NCI-H82 treated with DMSO at 0.1 percent for 48 hours (cell line): ENCODE results near the gene ZNF764.

Experiments used
- DNase-seq: peaks from one replicate; lab custom pipeline; 2025; ENCODE audit not compliant: unreplicated experiment; lab: John Stamatoyannopoulos, UW

Gene ZNF764

DNA sequence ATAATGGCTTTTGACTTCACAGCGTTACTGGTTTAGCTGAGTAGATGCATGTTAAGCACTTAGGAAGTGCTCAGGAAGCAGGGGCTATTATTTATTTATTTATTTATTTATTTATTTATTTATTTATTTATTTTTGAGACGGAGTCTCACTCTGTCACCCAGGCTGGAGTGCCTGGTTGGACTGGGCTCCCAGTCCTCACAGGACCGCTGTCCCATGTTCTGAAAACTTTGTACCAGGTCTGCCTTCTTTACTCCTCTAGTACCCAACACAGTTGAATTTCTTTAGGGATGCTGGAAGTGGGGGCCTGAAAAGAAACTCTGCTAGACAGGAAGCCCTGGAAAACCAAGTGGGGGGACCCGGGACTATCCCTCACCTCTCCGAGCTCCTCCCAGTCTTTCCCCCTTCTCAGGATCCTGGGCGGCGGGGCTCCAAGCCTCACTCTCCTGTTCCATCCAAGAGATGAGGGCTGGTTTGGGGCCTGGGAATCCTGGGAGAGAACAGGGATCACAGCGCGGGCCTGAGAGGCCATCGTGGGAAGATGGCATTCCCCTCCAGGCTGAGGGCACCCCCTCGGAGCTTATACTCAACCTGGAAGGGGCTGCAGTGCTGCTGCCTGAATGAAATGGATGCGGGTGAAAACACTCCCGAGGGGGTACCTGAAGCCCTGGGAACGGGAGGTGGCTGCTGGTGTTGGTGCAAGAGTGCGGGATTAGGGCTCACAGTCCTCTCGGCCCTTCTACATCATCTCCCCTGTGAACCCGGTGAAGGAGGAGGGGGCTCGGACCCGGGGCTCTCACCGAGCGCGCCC, 12.7 kb upstream of the ZNF764 start:
- DNase-seq: no peak

GRCh38 chr16:30569746-30570635, 11.8 kb upstream of the ZNF764 start:
- no peak for DNase-seq

DNA sequence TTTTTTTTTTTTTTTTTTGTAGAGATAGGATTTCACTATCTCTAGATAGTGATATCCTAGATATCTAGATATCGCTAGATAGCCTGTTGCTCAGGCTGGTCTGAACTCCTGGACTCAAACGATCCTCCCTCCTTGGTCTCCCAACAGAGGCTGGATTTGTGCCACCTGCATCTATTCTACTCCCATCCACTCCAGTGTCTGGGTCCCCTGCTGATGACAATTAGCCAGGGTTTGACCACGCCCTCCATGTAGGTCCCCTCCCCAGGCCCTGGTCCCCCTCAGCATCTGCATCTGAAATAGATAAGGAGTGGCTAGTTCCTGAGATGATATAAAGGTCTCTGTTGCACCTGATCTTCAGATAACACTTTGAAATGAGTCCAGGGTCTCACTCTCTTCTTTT, 11.1 kb upstream of the ZNF764 start:
- DNase-seq: no peak

DNA sequence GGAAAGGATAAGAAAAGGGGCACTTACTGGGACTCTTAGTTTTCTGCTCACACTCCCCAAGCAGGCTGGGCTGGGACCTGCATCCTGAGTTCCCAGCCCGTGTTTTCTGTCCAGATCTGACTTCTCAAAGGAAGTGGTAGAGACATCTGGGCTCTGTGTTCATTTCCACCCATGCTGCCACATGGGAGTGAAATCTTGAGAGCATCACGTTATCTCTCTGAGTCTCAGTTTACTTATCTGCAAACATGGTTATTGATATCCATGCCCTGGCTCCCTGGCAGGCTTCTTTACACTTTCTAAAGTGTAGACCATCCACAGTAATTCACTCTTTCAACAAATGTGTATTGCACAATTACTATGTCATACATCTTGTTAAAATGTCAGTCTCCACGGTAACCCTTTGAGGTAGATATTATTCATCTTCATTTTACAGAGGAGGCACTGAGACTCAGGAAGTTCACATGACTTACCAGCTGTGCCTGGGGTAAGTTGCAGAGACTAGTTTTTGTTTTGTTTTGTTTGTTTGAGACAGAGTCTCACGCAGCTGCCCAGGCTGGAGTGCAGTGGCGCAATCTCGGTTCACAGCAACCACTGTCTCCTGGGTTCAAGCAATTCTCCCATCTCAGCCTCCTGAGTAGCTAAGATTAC, 9.9 kb upstream of the ZNF764 start:
- DNase-seq: no peak

DNA sequence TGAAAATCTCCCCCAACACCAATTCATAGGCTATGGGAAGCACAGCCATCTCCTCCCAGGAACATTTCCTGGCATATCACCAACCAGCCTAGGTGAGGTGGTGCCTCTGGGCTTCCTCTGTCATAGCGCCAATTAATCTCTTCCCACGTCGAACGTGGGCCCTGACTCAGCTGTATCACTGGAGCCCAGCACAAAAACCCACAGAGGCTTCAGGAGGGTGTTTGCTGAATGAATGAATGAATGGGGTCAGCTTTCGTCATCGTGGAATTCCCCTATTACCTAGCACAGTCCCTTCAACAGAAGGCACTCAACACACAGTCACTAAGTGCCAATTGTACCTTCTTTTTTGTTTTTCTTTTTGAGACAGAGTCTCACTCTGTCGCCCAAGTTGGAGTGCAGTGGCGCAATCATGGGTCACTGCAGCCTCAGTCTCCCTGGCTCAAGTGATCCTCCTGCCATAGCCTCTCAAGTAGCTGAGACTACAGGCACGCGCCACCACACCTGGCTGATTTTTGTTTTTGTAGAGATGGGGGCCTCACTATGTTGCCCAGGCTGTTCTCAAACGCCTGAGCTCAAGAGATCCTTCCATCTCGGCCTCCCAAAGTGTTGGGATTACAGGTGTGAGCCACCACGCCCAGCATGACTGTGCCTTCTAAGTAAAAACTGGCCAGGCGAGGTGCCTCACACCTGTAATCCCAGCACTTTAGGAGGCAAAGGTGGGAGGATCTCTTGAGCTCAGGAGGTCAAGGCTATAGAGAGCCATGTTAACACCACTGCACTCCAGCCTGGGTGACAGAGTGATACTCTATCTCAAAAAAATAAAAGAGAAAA, 9.2 kb upstream of the ZNF764 start:
- no peak for DNase-seq

GRCh38 chr16:30566531-30566930, 8.4 kb upstream of the ZNF764 start:
- DNase-seq: no peak

GRCh38 chr16:30565984-30566383, 7.8 kb upstream of the ZNF764 start:
- DNase-seq: no peak

- peak; percentile 66 for DNase-seq
These were observed 7.4 kb upstream of the ZNF764 start for GRCh38 chr16:30565526-30565925.

DNA sequence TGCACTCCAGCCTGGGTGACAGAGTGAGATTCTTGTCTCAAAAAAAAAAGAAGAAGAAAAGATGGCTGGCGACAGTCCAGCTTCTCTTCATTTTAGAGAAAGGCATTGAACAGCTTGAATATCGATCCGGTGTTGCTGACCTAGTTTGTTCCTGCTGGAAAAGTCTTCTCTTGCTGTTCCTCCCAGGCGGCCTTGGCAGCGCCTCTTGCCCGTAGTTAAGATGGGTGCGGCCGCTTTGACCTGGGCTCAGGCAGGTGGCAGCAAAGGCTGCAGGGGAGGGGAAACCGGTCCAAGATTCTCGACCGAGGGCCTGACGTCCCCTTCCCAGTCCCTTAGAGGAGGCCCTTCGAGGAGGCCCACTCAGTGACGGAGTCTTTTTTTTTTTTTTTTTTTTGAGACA, 3.8 kb upstream of the ZNF764 start:
- DNase-seq: no peak

DNA sequence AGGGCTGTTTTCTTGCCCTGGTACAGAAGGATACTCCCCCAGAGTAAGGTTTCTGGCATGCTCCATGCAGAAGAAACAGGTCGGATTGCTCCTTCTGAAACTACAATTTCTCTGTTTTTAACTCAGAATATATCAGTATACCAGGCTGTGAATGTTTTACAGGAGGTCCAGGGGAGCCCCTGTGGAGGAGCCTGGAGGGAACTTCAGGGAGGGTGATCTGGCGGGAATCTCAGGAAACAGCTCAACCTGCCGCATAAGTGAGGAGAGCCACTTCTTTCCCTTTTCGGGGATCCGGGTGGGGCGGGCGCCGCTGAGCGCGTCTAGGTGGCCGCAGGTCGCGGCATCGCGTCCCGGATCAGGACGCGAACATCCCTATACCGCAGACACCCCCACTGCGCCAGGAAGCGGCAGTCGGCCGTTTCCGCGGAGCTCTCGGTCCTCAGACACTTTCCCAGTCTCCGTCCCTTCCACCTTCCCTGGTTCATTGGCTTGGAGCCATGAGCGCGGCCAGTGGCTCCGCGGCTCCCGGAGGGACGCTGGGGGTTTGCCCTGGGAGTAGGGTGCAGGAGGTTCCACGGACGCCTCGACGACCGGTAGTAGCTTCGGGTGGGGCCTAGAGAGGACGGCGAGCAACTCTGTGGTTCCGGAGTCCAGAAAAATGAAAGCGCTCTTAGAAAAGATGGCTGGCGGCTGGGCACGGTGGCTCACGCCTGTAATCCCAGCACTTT, 3.1 kb upstream of the ZNF764 start:
- DNase-seq: no peak

DNA sequence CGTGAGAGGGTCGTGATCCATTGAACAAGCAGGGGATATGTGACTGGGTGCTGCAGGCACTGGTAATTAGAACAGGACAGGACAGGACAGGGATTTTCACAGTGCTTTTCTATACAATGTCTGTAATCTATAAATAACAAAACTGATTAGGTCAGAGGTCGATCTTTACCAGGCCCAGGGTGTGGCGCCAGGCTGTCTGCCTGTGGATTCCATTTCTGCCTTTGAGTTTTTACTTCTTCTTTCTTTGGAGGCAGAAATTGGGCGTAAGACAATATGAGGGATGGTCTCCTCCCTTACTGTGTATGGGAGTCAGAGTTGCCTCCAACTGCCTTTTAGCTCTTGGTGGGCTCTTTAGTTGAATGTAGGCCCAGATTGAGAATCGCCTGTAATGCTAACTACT, 1.5 kb upstream of the ZNF764 start:
- DNase-seq: no peak

DNA sequence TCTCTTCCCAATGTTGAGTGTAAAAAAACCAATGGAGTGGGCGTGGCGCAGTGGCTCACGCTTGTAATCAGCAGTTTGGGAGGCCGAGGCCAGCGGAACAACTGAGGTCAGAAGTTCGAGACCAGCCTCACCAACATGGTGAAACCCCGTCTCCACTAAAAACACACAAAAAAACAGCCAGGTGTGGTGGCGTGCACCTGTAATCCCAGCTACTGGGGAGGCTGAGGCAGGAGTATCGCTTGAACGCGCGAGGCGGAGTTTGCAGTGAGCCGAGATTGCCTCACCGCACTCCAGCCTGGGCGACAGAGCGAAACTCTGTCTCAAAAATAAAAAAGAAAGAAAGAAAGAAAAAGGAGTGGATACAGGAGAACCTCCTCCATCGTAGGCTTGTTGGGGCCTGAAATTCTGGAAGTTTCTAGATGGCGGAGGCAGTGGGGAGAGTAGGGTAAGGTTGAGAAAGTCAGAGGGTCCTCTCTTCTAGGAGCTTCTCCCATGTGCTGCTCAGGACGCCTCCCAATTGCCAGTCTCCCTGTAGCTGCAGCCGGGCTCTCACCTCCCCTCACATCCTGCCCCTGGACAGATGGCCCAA, 709 bp upstream of the ZNF764 start:
- no peak for DNase-seq

- no peak for DNase-seq
These were observed 542 bp downstream of the ZNF764 start for GRCh38 chr16:30557707-30557956.

DNA sequence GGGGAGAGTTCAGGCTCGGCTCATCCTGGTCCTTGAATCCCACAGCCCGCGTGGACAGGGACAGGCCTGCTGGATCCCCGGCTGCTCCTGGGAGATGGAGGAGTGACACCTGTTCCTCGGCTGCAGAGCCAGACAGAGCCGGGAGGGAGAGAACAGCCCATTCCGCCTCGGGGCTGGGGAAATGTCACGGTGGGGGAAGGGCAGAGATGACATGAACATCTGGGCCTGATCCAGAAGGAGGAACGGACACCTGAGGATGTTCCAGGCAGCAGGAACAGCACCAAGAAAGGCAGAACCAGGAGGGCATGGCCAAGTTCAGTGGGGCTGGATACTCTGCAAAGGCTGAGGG, 2.1 kb downstream of the ZNF764 start:
- no peak for DNase-seq

GRCh38 chr16:30555315-30556124, 2.7 kb downstream of the ZNF764 start:
- no peak for DNase-seq

DNA sequence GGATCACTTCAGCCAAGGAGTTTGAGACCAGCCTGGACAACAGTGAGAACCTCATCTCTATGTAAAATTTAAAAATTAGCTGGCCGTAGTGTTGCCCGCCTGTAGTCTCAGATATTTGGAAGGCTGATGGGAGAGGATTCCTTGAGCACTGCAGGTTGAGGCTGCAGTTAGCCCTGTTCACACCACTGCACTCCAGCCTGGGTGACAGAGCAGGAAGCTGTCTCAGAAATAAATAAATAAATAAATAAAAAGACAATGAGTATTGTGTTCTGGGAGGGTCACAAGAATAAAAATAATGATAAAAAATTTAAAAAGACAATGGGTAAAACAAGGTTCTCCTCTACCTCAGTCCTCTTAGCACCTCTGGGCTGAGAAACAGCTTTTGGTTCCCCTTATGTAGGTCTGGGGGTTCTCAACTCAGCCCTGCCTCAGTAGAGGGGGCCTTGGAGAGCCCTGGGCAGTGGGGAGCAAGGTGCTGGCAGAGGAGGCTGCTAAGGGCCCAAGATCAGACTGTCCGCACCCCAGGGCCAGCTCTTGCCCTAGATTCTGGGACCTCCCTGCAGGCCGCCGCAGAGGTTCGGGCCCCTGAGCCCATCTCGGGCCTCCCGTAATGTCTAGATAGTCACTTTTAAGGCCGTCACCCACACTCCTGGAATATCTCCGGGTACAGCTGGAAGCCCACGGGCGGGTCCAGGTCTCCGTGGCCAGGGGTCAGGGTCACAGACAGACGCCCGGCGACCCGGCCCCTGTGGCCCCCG, 3.4 kb downstream of the ZNF764 start:
- no peak for DNase-seq

DNA sequence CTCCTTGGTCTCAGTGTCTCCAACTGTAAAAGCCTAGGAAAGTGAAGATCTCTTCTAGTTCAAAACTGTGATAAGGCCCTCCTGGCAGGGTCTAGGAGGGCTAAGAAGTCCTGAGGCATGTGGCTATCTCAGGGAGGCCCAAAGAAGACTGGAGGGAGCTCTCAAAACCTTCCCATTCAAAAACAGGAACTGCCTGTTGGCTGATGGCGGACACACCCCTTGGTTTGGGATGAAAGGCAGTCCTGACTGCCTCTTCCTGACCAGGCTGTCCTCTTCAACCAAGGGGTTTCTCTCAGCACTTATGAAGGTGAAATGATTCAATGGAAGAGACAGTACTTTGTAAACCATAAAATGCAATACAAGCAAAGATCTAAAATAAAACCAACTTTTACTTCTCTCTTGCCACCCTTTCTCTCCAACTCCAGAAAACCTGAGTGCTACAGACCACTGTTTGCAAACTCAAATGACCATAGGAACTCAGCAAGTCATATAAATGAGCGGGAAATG, 4.7 kb downstream of the ZNF764 start:
- DNase-seq: no peak

GRCh38 chr16:30552956-30553355, 5.2 kb downstream of the ZNF764 start:
- no peak for DNase-seq
